Progenitor cell of endocrine pancreas (in vitro differentiated cells): ENCODE data around the gene TAOK2. TPM values are rescaled to one million over a fixed set of nuclear protein-coding genes. Genes with fewer than 3 reads are reported as not detected.
"Not testable (repeated sequence)": the region's sequence is repeated elsewhere in the genome, so short reads cannot be mapped to it uniquely, and the experiment has no call there.

Source experiments
- DNase-seq: peaks from one replicate; pipeline ENCODE4 v3.0.0; 2021; ENCODE audit warnings: low spot score; ENCODE audit not compliant: unreplicated experiment
- H3K27ac Mint-ChIP-seq: 2 replicates; pipeline ENCODE4 v1.8.0; 2021; ENCODE audit warnings: mild to moderate bottlenecking, moderate library complexity, mixed read lengths
- H3K27me3 Mint-ChIP-seq: 2 replicates; pipeline ENCODE4 v1.8.0; 2021; ENCODE audit warnings: mixed read lengths
- H3K36me3 Mint-ChIP-seq: 2 replicates; pipeline ENCODE4 v1.8.0; 2022; ENCODE audit warnings: mixed read lengths; ENCODE audit not compliant: insufficient read depth
- H3K4me1 Mint-ChIP-seq: 2 replicates; pipeline ENCODE4 v1.8.0; 2021; ENCODE audit warnings: low read depth, mixed read lengths
- H3K4me3 Mint-ChIP-seq: 2 replicates; pipeline ENCODE4 v1.8.0; 2021; ENCODE audit warnings: low read depth, mild to moderate bottlenecking, moderate library complexity, mixed read lengths
- H3K9me3 Mint-ChIP-seq: 2 replicates; pipeline ENCODE4 v1.8.0; 2021; ENCODE audit warnings: low read depth, mixed read lengths
- CTCF ChIP-seq: fragments of 200-600 bp; sonication (generic); IDR thresholded peaks from one replicate; pipeline ENCODE4 v1.5.0; 2021; ENCODE audit warnings: antibody characterized with exemption, mild to moderate bottlenecking; ENCODE audit not compliant: unreplicated experiment
- total RNA-seq: library from RNA; stranded (reverse); gene quantifications from 2 replicates; pipeline ENCODE4 v1.2.1, GENCODE V29; 2021

The TAOK2 gene
- total RNA-seq, 1 donor from 2014 or later, result 54.0 TPM

GRCh38 chr16:30033270-30033669 is 59.6 kb downstream of the TAOK2 start:
- no peak for DNase-seq
- no peak for TF ChIP-seq CTCF
- H3K27ac Mint-ChIP-seq, result no peak overlapping the region
- H3K9me3 Mint-ChIP-seq, result no peaks in the 10 kb centered on the region
- peaks cover 1% of the 10 kb centered on the region for H3K4me1 Mint-ChIP-seq
- no peak overlapping the region for H3K4me3 Mint-ChIP-seq
- no peaks in the 10 kb centered on the region for H3K36me3 Mint-ChIP-seq
- H3K27me3 Mint-ChIP-seq, result peaks cover 64% of the 10 kb centered on the region

GRCh38 chr16:30040221-30040620 is 66.6 kb downstream of the TAOK2 start:
- peaks cover 1% of the 10 kb centered on the region for H3K4me1 Mint-ChIP-seq
- H3K36me3 Mint-ChIP-seq, result no peaks in the 10 kb centered on the region
- peaks cover 28% of the 10 kb centered on the region for H3K27me3 Mint-ChIP-seq
- no peak overlapping the region for H3K4me3 Mint-ChIP-seq
- TF ChIP-seq CTCF, result no peak
- no peaks in the 10 kb centered on the region for H3K9me3 Mint-ChIP-seq
- DNase-seq, result no peak
- H3K27ac Mint-ChIP-seq, result no peak overlapping the region

- H3K4me1 Mint-ChIP-seq, DNase-seq, H3K27ac Mint-ChIP-seq, H3K36me3 Mint-ChIP-seq, H3K4me3 Mint-ChIP-seq, H3K9me3 Mint-ChIP-seq: not testable (repeated sequence)
- peaks cover 27% of the 10 kb centered on the region for H3K27me3 Mint-ChIP-seq
Measured at GRCh38 chr16:30040690-30041089, 67.0 kb downstream of the TAOK2 start.

GRCh38 chr16:30041841-30042240 is 68.2 kb downstream of the TAOK2 start:
- H3K36me3 Mint-ChIP-seq, result no peaks in the 10 kb centered on the region
- no peaks in the 10 kb centered on the region for H3K9me3 Mint-ChIP-seq
- peaks cover 1% of the 10 kb centered on the region for H3K4me1 Mint-ChIP-seq
- H3K27ac Mint-ChIP-seq, result no peak overlapping the region
- peak; percentile 49 for TF ChIP-seq CTCF
- no peak for DNase-seq
- H3K27me3 Mint-ChIP-seq, result peaks cover 18% of the 10 kb centered on the region
- no peak overlapping the region for H3K4me3 Mint-ChIP-seq

Other genes starting within 250 kb of the TAOK2 start
- 0.17 and 0.38 TPM in 2 replicates for gene C16orf54, start 227.9 kb upstream of the TAOK2 start, total RNA-seq
- gene ZG16, start 195.6 kb upstream of the TAOK2 start, total RNA-seq, result not detected in 2 replicates
- 78.4 and 79.8 TPM in 2 replicates for gene KIF22, start 183.1 kb upstream of the TAOK2 start, total RNA-seq
- gene MAZ, start 167.3 kb upstream of the TAOK2 start, total RNA-seq, result 345 and 347 TPM in 2 replicates
- gene PRRT2, start 161.7 kb upstream of the TAOK2 start, total RNA-seq, result 1.4 and 2.4 TPM in 2 replicates
- gene PAGR1, start 157.7 kb upstream of the TAOK2 start, total RNA-seq, result 26.4 and 29.9 TPM in 2 replicates
- gene MVP, start 153.4 kb upstream of the TAOK2 start, total RNA-seq, result 6.5 and 9.0 TPM in 2 replicates
- gene CDIPT, start 110.6 kb upstream of the TAOK2 start, total RNA-seq, result 46.3 and 51.2 TPM in 2 replicates
- 13.2 and 16.2 TPM in 2 replicates for gene SEZ6L2, start 74.3 kb upstream of the TAOK2 start, total RNA-seq
- 3.1 and 3.8 TPM in 2 replicates for gene ASPHD1, start 73.4 kb upstream of the TAOK2 start, total RNA-seq
- 31.4 and 34.7 TPM in 2 replicates for gene KCTD13, start 47.6 kb upstream of the TAOK2 start, total RNA-seq
- gene TMEM219, start 11.8 kb upstream of the TAOK2 start, total RNA-seq, result 89.4 and 91.9 TPM in 2 replicates
- 11.4 and 12.0 TPM in 2 replicates for gene HIRIP3, start 21.7 kb downstream of the TAOK2 start, total RNA-seq
- 72.7 and 74.2 TPM in 2 replicates for gene INO80E, start 22.4 kb downstream of the TAOK2 start, total RNA-seq
- gene DOC2A, start 37.2 kb downstream of the TAOK2 start, total RNA-seq, result 4.4 and 5.0 TPM in 2 replicates
- gene C16orf92, start 49.3 kb downstream of the TAOK2 start, total RNA-seq, result not detected in 2 replicates
- 1.5 and 1.7 TPM in 2 replicates for gene TLCD3B, start 57.4 kb downstream of the TAOK2 start, total RNA-seq
- gene ALDOA, start 91.9 kb downstream of the TAOK2 start, total RNA-seq, result 273 and 283 TPM in 2 replicates
- gene PPP4C, start 102.1 kb downstream of the TAOK2 start, total RNA-seq, result 142 and 144 TPM in 2 replicates
- 3.5 and 3.9 TPM in 2 replicates for gene TBX6, start 118.1 kb downstream of the TAOK2 start, total RNA-seq
- gene YPEL3, start 122.3 kb downstream of the TAOK2 start, total RNA-seq, result 41.7 and 45.7 TPM in 2 replicates
- gene GDPD3, start 139.7 kb downstream of the TAOK2 start, total RNA-seq, result 13.3 and 13.8 TPM in 2 replicates
- 59.8 and 62.8 TPM in 2 replicates for gene MAPK3, start 149.4 kb downstream of the TAOK2 start, total RNA-seq
- 1.6 and 3.8 TPM in 2 replicates for gene CORO1A, start 209.7 kb downstream of the TAOK2 start, total RNA-seq
- gene BOLA2B, start 219.8 kb downstream of the TAOK2 start, total RNA-seq, result 65.0 and 71.5 TPM in 2 replicates
- 28.7 and 37.5 TPM in 2 replicates for gene SLX1A, start 220.0 kb downstream of the TAOK2 start, total RNA-seq
- 33.0 and 33.3 TPM in 2 replicates for gene SULT1A3, start 225.4 kb downstream of the TAOK2 start, total RNA-seq